Measurements from ENCODE around the gene RELB. TPM values are rescaled to one million over a fixed set of nuclear protein-coding genes. Genes with fewer than 3 reads are reported as not detected.
"Not testable (repeated sequence)": the region's sequence is repeated elsewhere in the genome, so short reads cannot be mapped to it uniquely, and the experiment has no call there.

Gene RELB
- total RNA-seq, 1 donor from 2014 or later, result 1.5 TPM

DNA sequence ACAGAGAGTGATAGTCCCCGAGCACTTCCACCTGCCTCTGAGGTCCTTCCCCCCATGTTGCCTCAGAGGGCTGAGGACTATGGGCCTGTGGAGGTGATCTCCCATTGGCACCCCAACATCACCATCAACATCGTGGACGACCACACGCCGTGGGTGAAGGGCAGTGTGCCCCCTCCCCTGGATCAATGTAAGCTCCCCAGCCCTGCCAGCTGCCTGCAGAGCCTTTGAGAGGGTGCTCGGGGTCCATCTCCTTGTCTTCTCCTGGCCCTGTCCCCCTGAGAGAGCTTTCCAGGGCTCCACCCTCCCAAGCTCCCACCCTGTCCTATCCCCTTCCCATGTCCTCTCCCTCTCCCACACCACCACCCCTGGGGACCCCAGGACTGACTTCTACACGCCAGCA, 14.9 kb upstream of the RELB start:
- ATAC-seq (no peak), DNase-seq (ENCODE audit: low spot score) (no peak)

- no peak for DNase-seq (ENCODE audit: low spot score)
- ATAC-seq, result no peak
Measured at GRCh38 chr19:44987148-44987675, 14.1 kb upstream of the RELB start.

GRCh38 chr19:44988273-44988672, 13.0 kb upstream of the RELB start:
- ATAC-seq (no peak), DNase-seq (ENCODE audit: low spot score) (no peak)

- ATAC-seq, result peak; percentile 57
Measured at GRCh38 chr19:44988896-44989556, 12.2 kb upstream of the RELB start.

GRCh38 chr19:44990459-44990858, 10.8 kb upstream of the RELB start:
- DNase-seq (ENCODE audit: low spot score) (no peak), ATAC-seq (no peak)

More at GRCh38 chr19:44988896-44989556, 12.2 kb upstream of the RELB start:
- DNase-seq (ENCODE audit: low spot score), result peak; percentile 61

DNA sequence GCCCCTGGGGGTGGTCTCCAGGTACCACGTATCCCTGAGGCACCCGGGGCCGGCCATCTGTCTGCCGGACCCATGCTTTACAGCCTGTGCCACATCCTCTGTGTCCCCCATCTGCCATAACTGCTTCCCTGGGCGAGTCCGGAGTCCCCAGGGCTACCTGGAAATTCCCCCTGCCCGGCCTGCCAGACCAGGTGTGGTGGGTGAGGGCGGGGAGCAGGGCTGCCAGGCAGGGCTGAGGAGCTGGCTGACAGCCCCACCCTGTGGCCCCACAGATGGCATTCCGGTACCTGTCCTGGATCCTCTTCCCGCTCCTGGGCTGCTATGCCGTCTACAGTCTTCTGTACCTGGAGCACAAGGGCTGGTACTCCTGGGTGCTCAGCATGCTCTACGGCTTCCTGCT, 10.3 kb upstream of the RELB start:
- no peak for ATAC-seq
- DNase-seq (ENCODE audit: low spot score), result no peak

GRCh38 chr19:44992336-44993163, 8.7 kb upstream of the RELB start:
- DNase-seq (ENCODE audit: low spot score), result no peak
- no peak for ATAC-seq

DNA sequence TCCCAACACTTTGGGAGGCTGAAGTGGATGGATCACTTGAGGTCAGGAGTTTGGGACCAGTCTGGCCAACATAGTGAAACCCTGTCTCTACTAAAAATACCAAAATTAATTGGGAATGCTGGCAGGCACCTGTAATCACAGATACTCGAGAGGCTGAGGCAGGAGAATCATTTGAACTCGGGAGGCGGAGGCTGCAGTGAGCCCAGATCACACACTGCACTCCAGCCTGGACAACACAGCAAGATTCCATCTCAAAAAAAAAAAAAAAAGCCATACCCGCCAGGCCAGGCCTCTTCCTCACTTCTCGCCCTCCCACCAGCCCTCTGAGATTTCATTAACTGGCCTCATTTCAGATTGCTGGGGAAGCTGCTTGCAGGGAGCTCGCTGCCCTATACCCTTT, 7.7 kb upstream of the RELB start:
- no peak for DNase-seq (ENCODE audit: low spot score)

GRCh38 chr19:44993926-44994537, 7.2 kb upstream of the RELB start:
- DNase-seq (ENCODE audit: low spot score), result no peak
- ATAC-seq, result peak; percentile 9

More for the DNA sequence above, 7.7 kb upstream of the RELB start:
- ATAC-seq, result no peak

GRCh38 chr19:44998025-44998424, 3.2 kb upstream of the RELB start:
- ATAC-seq, result no peak
- DNase-seq (ENCODE audit: low spot score), result no peak

GRCh38 chr19:44999131-44999925, 1.9 kb upstream of the RELB start:
- not testable (repeated sequence) for ATAC-seq; DNase-seq (ENCODE audit: low spot score)

DNA sequence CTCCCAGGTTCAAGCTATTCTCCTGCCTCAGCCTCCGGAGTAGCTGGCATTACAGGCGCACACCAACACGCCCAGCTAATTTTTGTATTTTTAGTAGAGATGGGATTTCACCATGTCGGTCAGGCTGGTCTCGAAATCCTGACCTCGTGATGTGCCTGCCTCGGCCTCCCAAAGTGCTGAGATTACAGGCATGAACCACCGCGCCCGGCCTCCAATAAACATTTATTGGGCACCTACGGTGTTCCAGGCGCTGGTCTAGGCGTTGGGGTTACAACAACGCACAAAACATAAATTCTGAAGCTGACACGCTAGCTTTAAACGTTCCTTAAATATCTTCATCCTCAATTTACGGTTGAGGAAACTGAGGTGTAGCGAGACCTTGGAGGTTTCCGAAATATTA, 599 bp upstream of the RELB start:
- ATAC-seq; DNase-seq (ENCODE audit: low spot score): not testable (repeated sequence)

DNA sequence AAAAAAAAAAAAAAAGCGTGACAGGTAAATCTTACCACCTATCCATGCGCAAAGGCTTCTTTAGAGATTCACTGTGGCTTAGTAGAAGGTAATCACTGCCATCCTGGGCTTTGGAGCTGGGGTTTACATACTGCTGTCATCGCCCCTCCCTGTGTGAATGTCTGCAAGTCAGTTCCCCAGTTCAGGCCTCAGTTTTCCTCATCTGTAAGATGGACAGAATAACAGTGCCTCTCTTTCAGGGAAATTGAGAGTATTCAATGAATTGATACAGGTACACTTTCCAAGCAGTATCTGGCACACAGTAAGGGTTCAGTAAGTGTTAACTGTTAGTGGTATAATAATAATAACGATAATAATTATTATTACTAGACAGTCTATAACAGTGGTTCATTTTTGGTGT, 2.2 kb downstream of the RELB start:
- ATAC-seq, result no peak
- DNase-seq (ENCODE audit: low spot score), result no peak

- no peak for ATAC-seq
- no peak for DNase-seq (ENCODE audit: low spot score)
Measured at GRCh38 chr19:45005787-45006186, 4.5 kb downstream of the RELB start.

DNA sequence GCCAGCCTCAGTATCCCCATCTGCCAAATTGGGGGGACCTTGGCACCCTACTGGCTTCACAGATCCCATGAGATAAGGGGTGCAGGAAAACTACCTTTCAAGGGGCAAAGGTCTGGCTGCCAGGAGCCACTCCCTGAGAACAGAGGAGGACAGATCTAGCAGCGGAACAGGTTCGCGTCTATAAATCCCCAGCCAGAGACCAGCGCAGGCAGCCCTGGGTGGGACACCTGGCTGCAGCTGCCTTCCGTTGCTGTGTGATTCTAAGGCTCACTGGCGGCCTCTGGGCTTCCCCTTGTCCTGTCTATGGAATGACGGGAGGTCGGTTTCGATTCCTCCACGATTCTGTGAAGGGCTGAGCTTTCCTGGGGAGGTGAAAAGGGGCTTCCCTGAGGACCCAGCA, 7.3 kb downstream of the RELB start:
- DNase-seq (ENCODE audit: low spot score), result no peak
- ATAC-seq, result no peak

DNA sequence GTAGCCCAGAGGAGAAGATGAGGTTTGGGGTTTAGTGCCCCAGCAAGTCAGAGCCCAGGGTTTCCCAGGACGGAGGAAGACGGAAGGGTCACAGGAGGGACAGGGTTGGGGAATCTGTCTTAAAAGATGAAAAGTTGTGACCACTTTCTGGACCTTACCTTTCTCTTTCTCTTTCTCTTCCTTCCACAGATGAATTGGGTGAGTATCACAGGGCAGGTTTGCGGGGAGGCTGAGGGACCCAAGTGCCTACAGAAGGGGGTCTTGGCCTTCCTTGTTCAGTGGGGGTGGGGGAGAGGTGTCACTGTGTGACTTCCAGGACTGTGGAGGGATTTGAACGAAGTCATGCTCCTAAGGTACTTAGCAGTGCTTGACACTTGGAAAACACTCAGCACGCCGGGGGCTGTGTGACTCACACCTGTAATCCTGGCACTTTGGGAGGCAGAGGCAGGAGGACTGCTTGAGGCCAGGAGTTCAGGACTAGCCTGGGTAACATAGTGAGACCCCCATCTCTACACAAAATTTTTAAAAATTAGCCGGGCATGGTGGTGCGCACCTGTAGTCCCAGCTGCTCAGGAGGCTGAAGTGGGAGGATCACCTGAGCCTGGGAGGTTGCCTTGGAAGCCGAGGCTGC, 8.5 kb downstream of the RELB start:
- DNase-seq (ENCODE audit: low spot score) (no peak), ATAC-seq (no peak)

DNA sequence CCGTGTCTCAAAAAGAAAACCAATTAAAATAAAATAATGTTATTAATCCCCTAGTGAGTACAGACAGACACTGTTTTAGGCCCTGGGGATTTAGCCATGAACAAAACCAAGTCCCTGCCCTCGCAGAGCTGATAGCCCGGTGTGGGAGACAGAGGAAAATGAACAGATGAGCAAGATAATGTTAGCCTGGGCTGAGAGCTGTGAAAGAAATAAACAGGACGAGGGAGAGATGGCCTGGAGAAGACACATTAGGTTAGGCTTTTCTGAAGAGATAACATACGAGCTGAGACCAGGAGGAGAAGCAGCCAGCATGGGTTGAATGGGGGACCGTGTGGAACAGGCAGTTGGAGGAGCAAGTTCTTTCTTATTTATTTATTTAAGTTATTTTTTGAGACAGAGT, 9.0 kb downstream of the RELB start:
- ATAC-seq, result no peak
- DNase-seq (ENCODE audit: low spot score), result no peak

GRCh38 chr19:45011959-45012358, 10.7 kb downstream of the RELB start:
- ATAC-seq (no peak), DNase-seq (ENCODE audit: low spot score) (no peak)

- peak; percentile 80 for DNase-seq (ENCODE audit: low spot score)
Measured at GRCh38 chr19:45016388-45017314, 15.4 kb downstream of the RELB start.

More at GRCh38 chr19:45016388-45017314, 15.4 kb downstream of the RELB start:
- peak; percentile 98 for ATAC-seq

Data from left lobe of liver (tissue), 2 donors.